RWPE2 (cell line): Measurements from ENCODE around the gene DRP2.
"Not testable (repeated sequence)": the region's sequence is repeated elsewhere in the genome, so short reads cannot be mapped to it uniquely, and the experiment has no call there.

ENCODE experiments used
- ATAC-seq: fragments of 200-7000 bp; cut with Tn5 transposase; 3 replicates; pipeline ENCODE4 v1.9.1; 2021; ENCODE audit warnings: low read depth
- DNase-seq: peaks from one replicate; pipeline ENCODE4 v3.0.0-alpha.2; 2020; ENCODE audit warnings: low spot score
- H3K27ac ChIP-seq: fragments of 450-650 bp; 2 replicates; pipeline ENCODE4 v1.5.1; 2017; ENCODE audit warnings: mild to moderate bottlenecking; ENCODE audit not compliant: poor library complexity, severe bottlenecking
- H3K27me3 ChIP-seq: fragments of 250-450 bp; sonication (Bioruptor Pico); 2 replicates; pipeline ENCODE4 v1.5.1; 2021; ENCODE audit warnings: mild to moderate bottlenecking, moderate library complexity; ENCODE audit not compliant: insufficient read depth, poor library complexity, severe bottlenecking
- H3K36me3 ChIP-seq: fragments of 250-450 bp; sonication (Bioruptor Pico); 2 replicates; pipeline ENCODE4 v1.5.1; 2020; ENCODE audit warnings: low read depth, mild to moderate bottlenecking, moderate library complexity
- H3K4me1 ChIP-seq: fragments of 250-450 bp; sonication (Bioruptor Pico); 2 replicates; pipeline ENCODE4 v1.5.1; 2021; ENCODE audit warnings: mild to moderate bottlenecking, moderate library complexity; ENCODE audit not compliant: insufficient read depth, poor library complexity, severe bottlenecking
- H3K4me3 ChIP-seq: fragments of 250-450 bp; sonication (Bioruptor Pico); 2 replicates; pipeline ENCODE4 v1.5.1; 2021; ENCODE audit warnings: mild to moderate bottlenecking, moderate library complexity; ENCODE audit not compliant: severe bottlenecking
- H3K9me3 ChIP-seq: fragments of 250-450 bp; sonication (Bioruptor Pico); 2 replicates; pipeline ENCODE4 v1.5.1; 2021; ENCODE audit warnings: mild to moderate bottlenecking, moderate library complexity; ENCODE audit not compliant: severe bottlenecking
- TF ChIP-seq, protein P1 (sequence below): fragments of 450-650 bp; IDR thresholded peaks from one replicate; pipeline ENCODE4 v1.5.1; 2017; ENCODE audit warnings: mild to moderate bottlenecking, moderate library complexity; ENCODE audit not compliant: poor library complexity, severe bottlenecking

Gene DRP2

DNA sequence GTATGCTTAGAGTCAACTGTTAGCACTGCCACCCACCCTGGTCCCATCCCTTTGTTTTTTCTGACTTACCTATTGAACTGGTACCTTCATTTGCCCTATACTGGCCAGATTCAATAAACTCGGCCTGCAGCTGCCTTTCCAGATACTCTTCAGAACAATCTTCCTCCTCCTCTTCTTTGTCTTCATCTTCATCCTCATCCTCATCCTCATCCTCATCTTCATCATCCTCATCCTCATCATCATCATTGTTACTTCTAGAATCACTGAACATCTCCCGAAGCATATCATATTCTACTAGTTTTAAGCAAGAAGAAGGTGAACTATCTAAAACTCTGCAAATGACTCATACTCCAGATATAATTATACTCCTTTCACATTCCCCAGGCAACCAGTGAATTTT is 56.7 kb downstream of the DRP2 start:
- TF ChIP-seq, protein P1, sequence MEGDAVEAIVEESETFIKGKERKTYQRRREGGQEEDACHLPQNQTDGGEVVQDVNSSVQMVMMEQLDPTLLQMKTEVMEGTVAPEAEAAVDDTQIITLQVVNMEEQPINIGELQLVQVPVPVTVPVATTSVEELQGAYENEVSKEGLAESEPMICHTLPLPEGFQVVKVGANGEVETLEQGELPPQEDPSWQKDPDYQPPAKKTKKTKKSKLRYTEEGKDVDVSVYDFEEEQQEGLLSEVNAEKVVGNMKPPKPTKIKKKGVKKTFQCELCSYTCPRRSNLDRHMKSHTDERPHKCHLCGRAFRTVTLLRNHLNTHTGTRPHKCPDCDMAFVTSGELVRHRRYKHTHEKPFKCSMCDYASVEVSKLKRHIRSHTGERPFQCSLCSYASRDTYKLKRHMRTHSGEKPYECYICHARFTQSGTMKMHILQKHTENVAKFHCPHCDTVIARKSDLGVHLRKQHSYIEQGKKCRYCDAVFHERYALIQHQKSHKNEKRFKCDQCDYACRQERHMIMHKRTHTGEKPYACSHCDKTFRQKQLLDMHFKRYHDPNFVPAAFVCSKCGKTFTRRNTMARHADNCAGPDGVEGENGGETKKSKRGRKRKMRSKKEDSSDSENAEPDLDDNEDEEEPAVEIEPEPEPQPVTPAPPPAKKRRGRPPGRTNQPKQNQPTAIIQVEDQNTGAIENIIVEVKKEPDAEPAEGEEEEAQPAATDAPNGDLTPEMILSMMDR, result no peak
- H3K4me1 ChIP-seq, result no peaks in the 10 kb centered on the region
- H3K9me3 ChIP-seq, result no peaks in the 10 kb centered on the region
- H3K27ac ChIP-seq, result no peak overlapping the region
- no peak overlapping the region for H3K4me3 ChIP-seq
- H3K36me3 ChIP-seq, result no peaks in the 10 kb centered on the region
- DNase-seq, result no peak
- no peak for ATAC-seq
- no peaks in the 10 kb centered on the region for H3K27me3 ChIP-seq

DNA sequence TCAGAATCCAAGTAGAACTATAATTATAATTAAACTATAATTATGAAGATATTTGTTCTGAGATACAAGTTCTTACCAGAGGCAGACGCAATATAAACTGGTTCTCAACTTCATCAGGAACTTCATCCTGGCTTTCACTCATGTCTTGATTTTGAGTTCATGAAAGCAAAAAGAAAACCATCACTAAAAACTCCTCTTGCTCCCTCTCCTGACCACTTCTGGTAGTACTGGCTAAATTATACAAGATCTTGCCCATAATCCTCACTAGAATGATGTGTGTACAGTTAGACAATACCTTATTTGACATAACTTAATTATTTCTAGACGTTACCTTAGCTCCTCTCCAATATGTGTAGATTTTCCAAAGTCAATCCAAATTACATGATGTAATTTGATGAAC is 67.8 kb downstream of the DRP2 start:
- Histone ChIP-seq H3K27ac (no peak overlapping the region), H3K9me3 (no peaks in the 10 kb centered on the region), H3K36me3 (no peaks in the 10 kb centered on the region), H3K4me1 (no peaks in the 10 kb centered on the region), H3K27me3 (no peaks in the 10 kb centered on the region), H3K4me3 (no peak overlapping the region)
- ATAC-seq (peak; percentile 57; the same call in 1 of the 3 replicates), DNase-seq (no peak)
- TF ChIP-seq, protein P1, result peak; percentile 55

DNA sequence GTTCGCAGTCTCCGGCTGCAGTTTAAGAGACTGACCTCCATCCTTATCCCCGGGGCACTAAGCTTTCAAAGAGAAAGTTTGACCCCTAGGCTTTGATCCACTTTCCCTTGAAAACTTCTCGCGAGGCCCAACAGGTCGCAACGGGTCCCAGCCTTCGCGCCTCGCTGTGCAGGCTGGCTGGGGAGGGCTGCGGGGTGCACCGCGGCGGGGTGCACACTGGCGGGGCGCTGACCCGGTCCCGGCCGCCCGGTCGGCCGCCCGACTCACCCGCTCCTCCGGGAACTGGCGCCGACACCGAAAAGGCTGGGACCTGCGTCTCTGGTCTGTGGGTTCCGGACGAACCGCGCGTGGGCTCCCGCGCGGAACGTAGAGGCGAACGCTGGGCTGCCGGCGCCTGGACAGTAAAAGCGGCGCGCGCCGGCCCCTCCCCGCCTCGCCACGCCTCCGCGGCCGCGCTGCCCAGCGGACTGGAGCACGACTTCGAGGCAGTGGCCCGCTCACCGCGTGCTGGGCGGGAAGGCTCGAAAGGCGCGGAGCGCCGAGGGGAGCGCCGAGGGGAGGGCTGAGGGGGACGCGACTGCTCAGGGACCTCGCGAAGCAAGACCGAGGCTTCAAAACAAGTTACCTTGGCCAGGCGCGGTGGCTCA is 71.5 kb downstream of the DRP2 start, which contains the start of gene TAF7L:
Gene TAF7L, minus strand, starts transcription at position 378 of the 647 bp plus-strand sequence. CDS start 3,791 bp downstream, outside the sequence.
- Histone ChIP-seq H3K9me3 (no peaks in the 10 kb centered on the region), H3K4me3 (no peak within 1 kb of the TSS), H3K4me1 (no peaks in the 10 kb centered on the region), H3K36me3 (no peaks in the 10 kb centered on the region), H3K27me3 (no peaks in the 10 kb centered on the region), H3K27ac (no peak within 1 kb of the TSS)
- ATAC-seq (no peak), DNase-seq (no peak)
- TF ChIP-seq, protein P1, result no peak

DNA sequence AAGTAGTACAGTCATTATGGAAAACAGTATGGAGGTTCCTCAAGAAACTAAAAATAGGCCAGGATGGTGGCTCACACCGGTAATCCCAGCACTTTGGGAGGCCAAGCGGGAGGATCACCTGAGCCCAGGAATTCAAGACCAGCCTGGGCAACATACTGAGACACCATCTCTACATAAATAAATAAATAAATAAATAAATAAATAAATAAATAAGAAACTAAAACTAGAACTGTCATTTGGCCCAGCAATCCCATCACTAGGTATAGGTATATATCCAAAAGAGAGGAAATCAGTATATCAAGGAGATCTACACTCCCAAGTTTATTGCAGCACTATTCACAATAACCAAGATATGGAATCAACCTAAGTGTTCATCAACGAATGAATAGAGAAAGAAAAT is 76.0 kb downstream of the DRP2 start:
- H3K27me3 ChIP-seq, H3K27ac ChIP-seq, H3K36me3 ChIP-seq, H3K4me1 ChIP-seq, ATAC-seq, DNase-seq, H3K9me3 ChIP-seq, H3K4me3 ChIP-seq: not testable (repeated sequence)

DNA sequence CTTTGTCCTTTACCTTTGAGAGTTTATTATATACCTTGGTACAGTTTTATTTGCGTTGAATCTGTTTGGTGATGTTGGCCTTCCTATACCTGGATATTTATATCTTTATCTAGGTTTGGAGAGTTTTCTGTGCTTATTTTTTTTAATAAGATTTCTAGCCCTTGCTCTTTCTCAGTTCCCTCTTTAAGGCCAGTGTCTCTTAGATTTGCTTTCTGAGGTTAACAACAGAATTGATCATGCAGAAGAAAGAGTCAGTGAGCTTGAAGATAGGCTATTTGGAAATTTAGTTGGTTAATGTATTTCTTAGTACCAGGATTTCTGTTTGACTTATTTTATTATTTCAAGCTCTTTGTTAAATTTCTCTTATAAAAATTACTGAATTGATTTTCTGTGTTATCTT is 84.2 kb downstream of the DRP2 start:
- no peak overlapping the region for H3K27ac ChIP-seq
- no peaks in the 10 kb centered on the region for H3K9me3 ChIP-seq
- no peaks in the 10 kb centered on the region for H3K36me3 ChIP-seq
- H3K27me3 ChIP-seq, result no peaks in the 10 kb centered on the region
- no peak overlapping the region for H3K4me3 ChIP-seq
- TF ChIP-seq, protein P1, result no peak
- H3K4me1 ChIP-seq, result no peaks in the 10 kb centered on the region
- ATAC-seq (no peak), DNase-seq (no peak)
